ENCODE measurements around the gene OR1L6. TPM values are rescaled to one million over a fixed set of nuclear protein-coding genes. Genes with fewer than 3 reads are reported as not detected.

OR1L6 gene
- total RNA-seq, 2 donors from 2014 or later = not detected

Other genes starting within 250 kb of the OR1L6 start
- not detected for gene OR1J2, start 231.5 kb upstream of the OR1L6 start, total RNA-seq
- gene OR1J4, start 223.2 kb upstream of the OR1L6 start, total RNA-seq = not detected
- gene OR1N1, start 215.0 kb upstream of the OR1L6 start, total RNA-seq = not detected
- not detected for gene OR1N2, start 189.2 kb upstream of the OR1L6 start, total RNA-seq
- gene OR1L8, start 158.9 kb upstream of the OR1L6 start, total RNA-seq = under 1 TPM in 1 of 2 donors, not detected in 1; 0.16 TPM
- not detected for gene OR1Q1, start 127.6 kb upstream of the OR1L6 start, total RNA-seq
- not detected for gene OR1B1, start 84.7 kb upstream of the OR1L6 start, total RNA-seq
- not detected for gene OR1L1, start 80.6 kb upstream of the OR1L6 start, total RNA-seq
- not detected for gene OR1L3, start 67.2 kb upstream of the OR1L6 start, total RNA-seq
- gene OR1L4, start 18.3 kb upstream of the OR1L6 start, total RNA-seq = not detected
- gene OR5C1, start 46.6 kb downstream of the OR1L6 start, total RNA-seq = not detected
- gene OR1K1, start 57.8 kb downstream of the OR1L6 start, total RNA-seq = not detected
- 10 to 100 TPM in 1 of 2 donors, 1 to 10 TPM in 1; 9.2 to 11.9 TPM for gene PDCL, start 86.3 kb downstream of the OR1L6 start, total RNA-seq
- gene RC3H2, start 163.1 kb downstream of the OR1L6 start, total RNA-seq = 10 to 100 TPM; 36.7 to 41.1 TPM
- 1 to 10 TPM; 5.4 to 7.3 TPM for gene ZBTB6, start 171.0 kb downstream of the OR1L6 start, total RNA-seq
- 1 to 10 TPM; 3.6 to 6.2 TPM for gene ZBTB26, start 189.2 kb downstream of the OR1L6 start, total RNA-seq
- 10 to 100 TPM; 38.0 to 40.8 TPM for gene RABGAP1, start 198.7 kb downstream of the OR1L6 start, total RNA-seq

Data from left cardiac atrium (tissue), 2 donors.